ENCODE data around the gene TIMM10B.

- no peak for TF ChIP-seq POLR2AphosphoS5 (IDR thresholded peaks at IDR 0.05; ENCODE audit: low read depth)
- no peak for TF ChIP-seq CTCF (IDR thresholded peaks at IDR 0.05; ENCODE audit: insufficient read depth, low read length)
- TF ChIP-seq, protein P1, sequence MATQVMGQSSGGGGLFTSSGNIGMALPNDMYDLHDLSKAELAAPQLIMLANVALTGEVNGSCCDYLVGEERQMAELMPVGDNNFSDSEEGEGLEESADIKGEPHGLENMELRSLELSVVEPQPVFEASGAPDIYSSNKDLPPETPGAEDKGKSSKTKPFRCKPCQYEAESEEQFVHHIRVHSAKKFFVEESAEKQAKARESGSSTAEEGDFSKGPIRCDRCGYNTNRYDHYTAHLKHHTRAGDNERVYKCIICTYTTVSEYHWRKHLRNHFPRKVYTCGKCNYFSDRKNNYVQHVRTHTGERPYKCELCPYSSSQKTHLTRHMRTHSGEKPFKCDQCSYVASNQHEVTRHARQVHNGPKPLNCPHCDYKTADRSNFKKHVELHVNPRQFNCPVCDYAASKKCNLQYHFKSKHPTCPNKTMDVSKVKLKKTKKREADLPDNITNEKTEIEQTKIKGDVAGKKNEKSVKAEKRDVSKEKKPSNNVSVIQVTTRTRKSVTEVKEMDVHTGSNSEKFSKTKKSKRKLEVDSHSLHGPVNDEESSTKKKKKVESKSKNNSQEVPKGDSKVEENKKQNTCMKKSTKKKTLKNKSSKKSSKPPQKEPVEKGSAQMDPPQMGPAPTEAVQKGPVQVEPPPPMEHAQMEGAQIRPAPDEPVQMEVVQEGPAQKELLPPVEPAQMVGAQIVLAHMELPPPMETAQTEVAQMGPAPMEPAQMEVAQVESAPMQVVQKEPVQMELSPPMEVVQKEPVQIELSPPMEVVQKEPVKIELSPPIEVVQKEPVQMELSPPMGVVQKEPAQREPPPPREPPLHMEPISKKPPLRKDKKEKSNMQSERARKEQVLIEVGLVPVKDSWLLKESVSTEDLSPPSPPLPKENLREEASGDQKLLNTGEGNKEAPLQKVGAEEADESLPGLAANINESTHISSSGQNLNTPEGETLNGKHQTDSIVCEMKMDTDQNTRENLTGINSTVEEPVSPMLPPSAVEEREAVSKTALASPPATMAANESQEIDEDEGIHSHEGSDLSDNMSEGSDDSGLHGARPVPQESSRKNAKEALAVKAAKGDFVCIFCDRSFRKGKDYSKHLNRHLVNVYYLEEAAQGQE (IDR thresholded peaks at IDR 0.05; ENCODE audit: insufficient replicate concordance, low read depth) = no peak
- no peak for TF ChIP-seq GABPA (IDR thresholded peaks at IDR 0.05; ENCODE audit: low read depth)
Observed at GRCh38 chr11:6498121-6498520, 16.8 kb downstream of the TIMM10B start.
